ENCODE measurements around the gene DLL3. TPM values are rescaled to one million over a fixed set of nuclear protein-coding genes. Genes with fewer than 3 reads are reported as not detected.

Gene DLL3
- total and polyA plus RNA-seq, 12 donors: not detected

DNA sequence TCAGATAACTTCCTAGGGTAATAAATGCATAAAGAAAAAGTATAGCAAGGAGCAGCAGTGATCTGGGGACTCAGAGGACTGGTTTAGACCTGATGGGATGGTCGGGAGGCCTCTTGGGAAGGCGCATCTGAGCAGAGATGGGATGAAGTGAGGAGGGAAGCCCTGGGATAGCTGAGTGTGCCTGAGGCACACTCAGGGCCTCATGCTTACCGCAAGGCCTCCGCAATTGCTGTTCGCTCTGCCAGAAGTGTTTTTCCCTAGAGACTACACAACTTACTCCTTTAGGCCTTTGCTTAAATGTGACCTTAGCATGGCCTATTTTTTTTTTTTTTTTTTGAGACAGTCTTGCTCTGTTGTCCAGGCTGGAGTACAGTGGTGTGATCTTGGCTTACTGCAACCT is 4.1 kb upstream of the DLL3 start:
- no peak for DNase-seq
- H3K9me3 ChIP-seq: no peaks in the 10 kb centered on the region
- H3K4me1 ChIP-seq: peaks cover 0 to 20% (median 18%) of the 10 kb centered on the region in 9 donors
- no peak overlapping the region for H3K4me3 ChIP-seq
- intact Hi-C loops (cut with DNase I): no loop called here
- H3K36me3 ChIP-seq: peaks cover 0 to 26% (median 9%) of the 10 kb centered on the region in 9 donors
- H3K27ac ChIP-seq: no peak overlapping the region
- WGBS, 2 donors: 76 to 85% methylated on average over 5 of the region's 5 CpGs
- ATAC-seq: no peak
- TF ChIP-seq, protein P1, sequence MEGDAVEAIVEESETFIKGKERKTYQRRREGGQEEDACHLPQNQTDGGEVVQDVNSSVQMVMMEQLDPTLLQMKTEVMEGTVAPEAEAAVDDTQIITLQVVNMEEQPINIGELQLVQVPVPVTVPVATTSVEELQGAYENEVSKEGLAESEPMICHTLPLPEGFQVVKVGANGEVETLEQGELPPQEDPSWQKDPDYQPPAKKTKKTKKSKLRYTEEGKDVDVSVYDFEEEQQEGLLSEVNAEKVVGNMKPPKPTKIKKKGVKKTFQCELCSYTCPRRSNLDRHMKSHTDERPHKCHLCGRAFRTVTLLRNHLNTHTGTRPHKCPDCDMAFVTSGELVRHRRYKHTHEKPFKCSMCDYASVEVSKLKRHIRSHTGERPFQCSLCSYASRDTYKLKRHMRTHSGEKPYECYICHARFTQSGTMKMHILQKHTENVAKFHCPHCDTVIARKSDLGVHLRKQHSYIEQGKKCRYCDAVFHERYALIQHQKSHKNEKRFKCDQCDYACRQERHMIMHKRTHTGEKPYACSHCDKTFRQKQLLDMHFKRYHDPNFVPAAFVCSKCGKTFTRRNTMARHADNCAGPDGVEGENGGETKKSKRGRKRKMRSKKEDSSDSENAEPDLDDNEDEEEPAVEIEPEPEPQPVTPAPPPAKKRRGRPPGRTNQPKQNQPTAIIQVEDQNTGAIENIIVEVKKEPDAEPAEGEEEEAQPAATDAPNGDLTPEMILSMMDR (IDR thresholded peaks at IDR 0.05): no peak
- peaks cover 9 to 45% (median 39%) of the 10 kb centered on the region in 7 donors for H3K27me3 ChIP-seq

DNA sequence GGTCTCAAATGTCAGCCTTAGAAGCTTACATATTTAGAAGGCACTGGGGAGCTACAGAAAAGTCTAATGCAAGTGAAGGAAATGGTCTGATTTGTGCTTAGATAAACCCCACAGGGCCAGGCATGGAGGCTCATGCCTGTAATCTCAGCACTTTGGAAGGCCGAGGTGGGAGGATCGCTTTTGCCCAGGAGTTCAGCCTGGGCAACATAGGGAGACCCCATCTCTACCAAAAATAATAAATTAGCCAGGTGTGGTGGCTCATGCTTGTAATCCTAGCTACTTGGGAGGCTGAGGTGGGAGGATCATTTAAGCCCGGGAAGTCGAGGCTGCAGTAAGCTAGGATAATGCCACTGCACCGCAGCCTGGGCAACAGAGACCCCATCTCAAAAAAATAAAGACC is 2.7 kb upstream of the DLL3 start:
- H3K4me1 ChIP-seq: peaks cover 0 to 20% (median 18%) of the 10 kb centered on the region in 9 donors
- TF ChIP-seq, protein P1 (IDR thresholded peaks at IDR 0.05): no peak
- ATAC-seq: no peak
- H3K27ac ChIP-seq: no peak overlapping the region
- H3K9me3 ChIP-seq: no peaks in the 10 kb centered on the region
- peaks cover 0 to 12% (median 0%) of the 10 kb centered on the region in 9 donors for H3K36me3 ChIP-seq
- WGBS, 2 donors: 83 to 86% methylated on average over 5 of the region's 5 CpGs
- DNase-seq: no peak
- peaks cover 10 to 59% (median 52%) of the 10 kb centered on the region in 7 donors for H3K27me3 ChIP-seq
- intact Hi-C loops (cut with DNase I): no loop called here
- H3K4me3 ChIP-seq: no peak overlapping the region

DNA sequence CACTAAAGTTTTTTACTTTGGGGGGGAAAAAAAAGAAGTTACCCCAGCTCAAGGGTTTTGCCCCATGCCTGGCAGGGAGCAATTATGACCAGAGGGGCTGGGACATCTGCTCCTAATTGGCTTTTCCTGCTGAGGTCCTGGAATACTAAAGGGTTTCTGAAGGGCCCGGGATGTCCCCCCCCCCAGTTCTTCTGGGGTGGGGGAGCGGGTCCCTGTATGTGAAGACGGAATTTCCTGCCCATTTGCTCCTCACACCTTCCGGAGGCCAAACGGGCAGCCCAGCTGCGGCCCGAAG is 1.1 kb upstream of the DLL3 start:
- no peaks in the 10 kb centered on the region for H3K9me3 ChIP-seq
- WGBS, 2 donors: 0 to 1% methylated on average over 7 of the region's 7 CpGs
- no peak for ATAC-seq
- no peaks in the 10 kb centered on the region for H3K36me3 ChIP-seq
- H3K27ac ChIP-seq: no peak overlapping the region
- intact Hi-C loops (cut with DNase I): no loop called here
- H3K4me1 ChIP-seq: peaks cover 0 to 22% (median 18%) of the 10 kb centered on the region in 9 donors
- TF ChIP-seq, protein P1 (IDR thresholded peaks at IDR 0.05): no peak
- peaks cover 10 to 75% (median 66%) of the 10 kb centered on the region in 7 donors for H3K27me3 ChIP-seq
- H3K4me3 ChIP-seq: peak overlapping the region in 4 of 10 donors; percentile 3 to 18 (median 14)
- DNase-seq: no peak

DNA sequence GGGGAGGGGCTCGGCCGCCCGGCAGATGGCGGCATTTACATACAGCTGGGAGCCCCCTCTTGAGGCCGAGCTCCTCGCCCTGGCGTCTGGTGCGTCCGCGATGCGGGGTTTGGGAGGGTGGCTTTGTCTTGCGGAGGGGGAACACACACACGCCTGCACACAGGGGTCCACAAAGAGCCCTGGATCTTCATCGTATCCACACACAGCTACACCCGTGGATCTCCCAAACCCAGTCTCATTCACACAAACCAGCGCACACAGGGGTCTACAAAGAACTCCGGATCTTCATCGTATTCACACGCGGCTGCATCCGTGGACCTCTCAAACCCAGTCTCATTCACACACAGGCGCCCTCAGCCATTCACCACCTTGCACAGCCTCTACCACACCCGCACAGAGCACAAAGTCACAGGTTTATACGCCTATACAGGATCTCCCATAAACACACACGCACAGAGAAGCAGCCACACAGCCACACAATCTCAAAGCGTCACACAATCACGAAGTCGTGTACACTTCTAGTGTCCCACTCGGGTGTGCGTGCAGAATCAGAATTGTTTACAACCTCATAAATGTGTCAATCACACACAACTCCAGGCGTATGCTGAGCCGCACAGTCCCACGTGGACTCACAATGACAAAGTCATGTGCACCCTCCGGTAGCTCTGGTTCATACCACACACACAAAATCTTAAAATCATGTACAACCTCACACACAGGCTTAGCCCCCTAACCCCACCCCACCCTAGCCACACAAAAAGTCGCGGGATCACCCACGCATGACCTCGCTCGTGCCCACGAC is 550 bp upstream of the DLL3 start:
- WGBS, 2 donors: 1% methylated on average over 40 of the region's 40 CpGs

More for the DNA sequence above, 550 bp upstream of the DLL3 start:
- H3K4me3 ChIP-seq: peak overlapping the region in 4 of 10 donors; percentile 3 to 18 (median 14)
- TF ChIP-seq, protein P1 (IDR thresholded peaks at IDR 0.05): peak in 6 of 9 donors; percentile 23 to 58 (median 48)
- no peaks in the 10 kb centered on the region for H3K9me3 ChIP-seq
- H3K4me1 ChIP-seq: peaks cover 0 to 27% (median 19%) of the 10 kb centered on the region in 9 donors
- no peaks in the 10 kb centered on the region for H3K36me3 ChIP-seq
- ATAC-seq (peak in 5 of 8 donors; percentile 33 to 75 (median 65)), DNase-seq (peak in 1 of 2 donors; percentile 49)
- H3K27ac ChIP-seq: no peak overlapping the region
- intact Hi-C loops (cut with DNase I): no loop called here
- peaks cover 10 to 80% (median 71%) of the 10 kb centered on the region in 7 donors for H3K27me3 ChIP-seq

All from heart right ventricle (tissue), 16 donors.